Measurements from ENCODE around the gene GLI3. TPM values are rescaled to one million over a fixed set of nuclear protein-coding genes. Genes with fewer than 3 reads are reported as not detected.

Gene GLI3
- total RNA-seq, 4 donors from 2014 or later: 16.5 to 105 (median 22.6) TPM

DNA sequence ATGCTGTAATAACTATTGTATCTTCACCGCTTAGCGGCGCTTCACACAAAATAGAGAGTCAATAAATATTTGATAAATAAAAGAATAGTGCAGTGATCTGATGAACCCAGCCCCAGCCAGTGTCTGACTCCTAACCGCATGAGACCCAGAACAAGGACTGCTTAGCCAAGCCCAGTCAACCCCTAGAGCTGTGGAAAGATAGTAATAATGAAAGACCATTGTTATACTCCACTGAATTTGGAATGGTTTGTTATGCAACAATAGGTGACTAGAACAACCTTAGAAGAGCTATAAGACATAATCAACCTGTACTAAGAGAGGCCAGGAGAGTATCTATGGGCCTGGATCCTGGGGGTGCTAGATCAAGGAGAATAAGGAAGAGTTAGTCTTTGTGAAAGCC lies 303.6 kb downstream of the GLI3 start:
- H3K4me3 ChIP-seq: no peak overlapping the region
- H3K36me3 ChIP-seq: no peaks in the 10 kb centered on the region
- H3K27me3 ChIP-seq: no peaks in the 10 kb centered on the region
- TF ChIP-seq POLR2A (IDR thresholded peaks at IDR 0.05): no peak
- TF ChIP-seq, protein P1, sequence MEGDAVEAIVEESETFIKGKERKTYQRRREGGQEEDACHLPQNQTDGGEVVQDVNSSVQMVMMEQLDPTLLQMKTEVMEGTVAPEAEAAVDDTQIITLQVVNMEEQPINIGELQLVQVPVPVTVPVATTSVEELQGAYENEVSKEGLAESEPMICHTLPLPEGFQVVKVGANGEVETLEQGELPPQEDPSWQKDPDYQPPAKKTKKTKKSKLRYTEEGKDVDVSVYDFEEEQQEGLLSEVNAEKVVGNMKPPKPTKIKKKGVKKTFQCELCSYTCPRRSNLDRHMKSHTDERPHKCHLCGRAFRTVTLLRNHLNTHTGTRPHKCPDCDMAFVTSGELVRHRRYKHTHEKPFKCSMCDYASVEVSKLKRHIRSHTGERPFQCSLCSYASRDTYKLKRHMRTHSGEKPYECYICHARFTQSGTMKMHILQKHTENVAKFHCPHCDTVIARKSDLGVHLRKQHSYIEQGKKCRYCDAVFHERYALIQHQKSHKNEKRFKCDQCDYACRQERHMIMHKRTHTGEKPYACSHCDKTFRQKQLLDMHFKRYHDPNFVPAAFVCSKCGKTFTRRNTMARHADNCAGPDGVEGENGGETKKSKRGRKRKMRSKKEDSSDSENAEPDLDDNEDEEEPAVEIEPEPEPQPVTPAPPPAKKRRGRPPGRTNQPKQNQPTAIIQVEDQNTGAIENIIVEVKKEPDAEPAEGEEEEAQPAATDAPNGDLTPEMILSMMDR (IDR thresholded peaks at IDR 0.05): no peak
- H3K9me3 ChIP-seq: no peaks in the 10 kb centered on the region
- intact Hi-C loops (cut with DNase I; ENCODE audit: low total_unique reads): no loop called here
- H3K4me1 ChIP-seq: no peaks in the 10 kb centered on the region
- H3K27ac ChIP-seq: no peak overlapping the region
- DNase-seq: no peak

DNA sequence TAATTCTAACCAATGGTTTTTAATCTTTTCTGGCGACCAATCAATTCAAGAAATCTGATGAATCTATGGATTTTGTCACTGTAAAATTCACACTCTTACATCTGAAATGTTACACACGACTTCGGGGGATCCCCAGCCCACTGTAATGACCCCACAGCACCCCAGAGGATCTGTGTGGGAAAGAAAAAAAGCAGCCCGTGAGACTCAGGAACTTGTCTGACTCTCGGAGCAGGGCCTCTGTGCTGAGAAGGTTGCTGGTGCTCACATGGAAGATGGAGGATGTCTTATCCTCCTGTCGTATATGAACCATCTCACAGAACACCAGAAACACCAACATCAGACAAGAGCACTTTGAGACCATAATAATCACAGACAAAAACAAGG lies 305.8 kb downstream of the GLI3 start:
- Histone ChIP-seq H3K4me3 (no peak overlapping the region), H3K9me3 (no peaks in the 10 kb centered on the region), H3K27ac (no peak overlapping the region), H3K36me3 (no peaks in the 10 kb centered on the region), H3K4me1 (no peaks in the 10 kb centered on the region), H3K27me3 (no peaks in the 10 kb centered on the region)
- no peak for DNase-seq
- TF ChIP-seq POLR2A (IDR thresholded peaks at IDR 0.05): no peak
- TF ChIP-seq, protein P1 (IDR thresholded peaks at IDR 0.05): no peak
- intact Hi-C loops (cut with DNase I; ENCODE audit: low total_unique reads): no loop called here

DNA sequence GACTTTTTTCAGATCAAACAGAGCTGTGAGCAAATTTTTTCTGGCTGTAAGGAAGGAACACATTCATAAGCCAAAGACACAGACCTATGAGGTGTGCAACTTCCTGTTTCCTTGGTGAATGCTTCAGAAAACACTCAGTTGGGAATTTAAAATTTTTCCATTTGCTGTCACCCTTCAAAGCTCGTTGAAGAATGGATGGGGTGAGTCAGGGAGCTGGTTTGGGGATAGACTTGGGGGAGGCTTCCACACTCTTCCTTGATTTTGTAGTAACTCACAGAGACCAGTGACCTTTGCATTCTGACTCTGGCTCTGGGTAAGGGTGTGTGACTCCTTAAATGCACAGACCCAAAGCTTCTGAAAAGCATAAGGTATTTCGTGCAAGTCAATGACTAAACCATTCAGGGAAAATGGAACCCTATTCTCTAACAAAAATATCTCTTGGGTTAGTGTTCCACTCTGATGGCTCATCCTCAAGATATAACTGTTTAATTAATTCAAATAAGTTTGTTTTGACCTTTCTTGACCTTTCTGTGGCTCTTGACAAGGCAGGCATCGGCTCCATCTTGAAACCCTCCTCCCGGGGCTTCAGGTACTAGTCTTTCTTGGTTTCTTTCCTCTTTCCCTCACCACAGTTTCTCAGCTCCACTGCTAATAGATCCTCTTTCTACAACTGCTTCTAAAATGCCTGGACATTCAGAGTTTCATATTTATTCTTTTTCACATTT lies 306.3 kb downstream of the GLI3 start:
- H3K27ac ChIP-seq: no peak overlapping the region
- no peaks in the 10 kb centered on the region for H3K4me1 ChIP-seq
- no peak overlapping the region for H3K4me3 ChIP-seq
- DNase-seq: no peak
- intact Hi-C loops (cut with DNase I; ENCODE audit: low total_unique reads): no loop called here
- H3K36me3 ChIP-seq: no peaks in the 10 kb centered on the region
- H3K27me3 ChIP-seq: no peaks in the 10 kb centered on the region
- no peaks in the 10 kb centered on the region for H3K9me3 ChIP-seq
- TF ChIP-seq, protein P1 (IDR thresholded peaks at IDR 0.05): no peak
- TF ChIP-seq POLR2A (IDR thresholded peaks at IDR 0.05): no peak

DNA sequence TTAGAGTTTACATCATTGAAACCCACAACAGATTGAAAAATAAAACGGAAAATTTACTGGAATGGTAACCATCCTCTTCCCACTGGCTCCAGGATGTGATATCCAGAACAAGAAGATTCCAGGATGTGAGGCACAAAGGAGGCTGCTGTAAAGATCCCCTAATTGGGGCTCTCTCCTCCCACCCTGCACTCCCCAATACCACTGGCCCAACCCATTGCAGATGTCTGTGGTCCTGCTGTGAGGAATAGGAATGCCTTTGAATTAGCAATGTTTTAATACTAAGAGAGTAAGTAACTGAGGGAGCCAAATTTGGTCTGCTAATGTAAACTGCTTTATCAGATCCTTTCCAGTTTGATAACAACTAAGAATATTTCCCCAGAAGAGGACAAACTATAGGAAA lies 308.2 kb downstream of the GLI3 start:
- no peak overlapping the region for H3K4me3 ChIP-seq
- no peaks in the 10 kb centered on the region for H3K36me3 ChIP-seq
- no peaks in the 10 kb centered on the region for H3K27me3 ChIP-seq
- intact Hi-C loops (cut with DNase I; ENCODE audit: low total_unique reads): no loop called here
- no peak overlapping the region for H3K27ac ChIP-seq
- no peaks in the 10 kb centered on the region for H3K9me3 ChIP-seq
- H3K4me1 ChIP-seq: no peaks in the 10 kb centered on the region
- no peak for DNase-seq
- TF ChIP-seq, protein P1 (IDR thresholded peaks at IDR 0.05): no peak
- TF ChIP-seq POLR2A (IDR thresholded peaks at IDR 0.05): no peak

DNA sequence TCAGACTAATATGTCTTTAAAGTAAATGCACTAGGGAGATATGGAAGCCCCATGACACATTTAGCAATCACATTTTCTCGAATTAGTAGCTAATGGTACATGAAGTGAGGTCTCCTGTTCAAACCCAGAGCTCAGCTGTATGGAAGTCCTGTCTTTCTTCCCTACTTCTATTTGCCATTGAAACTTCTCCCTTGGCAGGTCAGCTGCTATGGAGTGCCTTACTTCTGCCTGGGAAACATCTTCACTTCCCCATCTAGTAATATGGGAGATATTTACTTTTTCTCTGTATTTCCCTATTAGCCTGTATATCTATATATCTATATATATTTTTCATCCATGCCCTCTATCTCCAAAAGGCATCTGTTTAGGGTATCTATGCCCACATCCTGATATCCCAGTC lies 308.8 kb downstream of the GLI3 start:
- DNase-seq: no peak

More for the DNA sequence above, 308.8 kb downstream of the GLI3 start:
- Histone ChIP-seq H3K4me3 (no peak overlapping the region), H3K9me3 (no peaks in the 10 kb centered on the region), H3K27me3 (no peaks in the 10 kb centered on the region), H3K27ac (no peak overlapping the region), H3K36me3 (no peaks in the 10 kb centered on the region), H3K4me1 (no peaks in the 10 kb centered on the region)
- intact Hi-C loops (cut with DNase I; ENCODE audit: low total_unique reads): no loop called here
- TF ChIP-seq, protein P1 (IDR thresholded peaks at IDR 0.05): no peak
